Measurements from ENCODE around the gene NUP58. TPM values are rescaled to one million over a fixed set of nuclear protein-coding genes. Genes with fewer than 3 reads are reported as not detected.

Gene NUP58
- total and polyA plus RNA-seq, 4 donors: 6.5 to 43.3 (median 16.0) TPM

GRCh38 chr13:25302121-25302520 is 696 bp downstream of the NUP58 start:
- TF ChIP-seq FOXA2 (IDR thresholded peaks at IDR 0.05) (no peak), GABPA (IDR thresholded peaks at IDR 0.05 in 1 of 2, conservative IDR thresholded peaks at IDR 0.05 in 1 of 2) (no peak), TAF1 (conservative IDR thresholded peaks at IDR 0.05) (no peak), SP1 (IDR thresholded peaks at IDR 0.05) (no peak), RXRA (IDR thresholded peaks at IDR 0.05) (no peak), RAD21 (IDR thresholded peaks at IDR 0.05) (no peak), JUND (IDR thresholded peaks at IDR 0.05) (no peak), EGR1 (IDR thresholded peaks at IDR 0.05; ENCODE audit: low read depth in 2 of 2) (no peak), HNF4A (conservative IDR thresholded peaks at IDR 0.05) (no peak)
- TF ChIP-seq, protein P1, sequence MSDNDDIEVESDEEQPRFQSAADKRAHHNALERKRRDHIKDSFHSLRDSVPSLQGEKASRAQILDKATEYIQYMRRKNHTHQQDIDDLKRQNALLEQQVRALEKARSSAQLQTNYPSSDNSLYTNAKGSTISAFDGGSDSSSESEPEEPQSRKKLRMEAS (IDR thresholded peaks at IDR 0.05): no peak
- TF ChIP-seq, protein P2, sequence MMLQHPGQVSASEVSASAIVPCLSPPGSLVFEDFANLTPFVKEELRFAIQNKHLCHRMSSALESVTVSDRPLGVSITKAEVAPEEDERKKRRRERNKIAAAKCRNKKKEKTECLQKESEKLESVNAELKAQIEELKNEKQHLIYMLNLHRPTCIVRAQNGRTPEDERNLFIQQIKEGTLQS (IDR thresholded peaks at IDR 0.05): no peak
- TF ChIP-seq, protein P3, sequence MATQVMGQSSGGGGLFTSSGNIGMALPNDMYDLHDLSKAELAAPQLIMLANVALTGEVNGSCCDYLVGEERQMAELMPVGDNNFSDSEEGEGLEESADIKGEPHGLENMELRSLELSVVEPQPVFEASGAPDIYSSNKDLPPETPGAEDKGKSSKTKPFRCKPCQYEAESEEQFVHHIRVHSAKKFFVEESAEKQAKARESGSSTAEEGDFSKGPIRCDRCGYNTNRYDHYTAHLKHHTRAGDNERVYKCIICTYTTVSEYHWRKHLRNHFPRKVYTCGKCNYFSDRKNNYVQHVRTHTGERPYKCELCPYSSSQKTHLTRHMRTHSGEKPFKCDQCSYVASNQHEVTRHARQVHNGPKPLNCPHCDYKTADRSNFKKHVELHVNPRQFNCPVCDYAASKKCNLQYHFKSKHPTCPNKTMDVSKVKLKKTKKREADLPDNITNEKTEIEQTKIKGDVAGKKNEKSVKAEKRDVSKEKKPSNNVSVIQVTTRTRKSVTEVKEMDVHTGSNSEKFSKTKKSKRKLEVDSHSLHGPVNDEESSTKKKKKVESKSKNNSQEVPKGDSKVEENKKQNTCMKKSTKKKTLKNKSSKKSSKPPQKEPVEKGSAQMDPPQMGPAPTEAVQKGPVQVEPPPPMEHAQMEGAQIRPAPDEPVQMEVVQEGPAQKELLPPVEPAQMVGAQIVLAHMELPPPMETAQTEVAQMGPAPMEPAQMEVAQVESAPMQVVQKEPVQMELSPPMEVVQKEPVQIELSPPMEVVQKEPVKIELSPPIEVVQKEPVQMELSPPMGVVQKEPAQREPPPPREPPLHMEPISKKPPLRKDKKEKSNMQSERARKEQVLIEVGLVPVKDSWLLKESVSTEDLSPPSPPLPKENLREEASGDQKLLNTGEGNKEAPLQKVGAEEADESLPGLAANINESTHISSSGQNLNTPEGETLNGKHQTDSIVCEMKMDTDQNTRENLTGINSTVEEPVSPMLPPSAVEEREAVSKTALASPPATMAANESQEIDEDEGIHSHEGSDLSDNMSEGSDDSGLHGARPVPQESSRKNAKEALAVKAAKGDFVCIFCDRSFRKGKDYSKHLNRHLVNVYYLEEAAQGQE (IDR thresholded peaks at IDR 0.05): no peak
- TF ChIP-seq, protein P4, sequence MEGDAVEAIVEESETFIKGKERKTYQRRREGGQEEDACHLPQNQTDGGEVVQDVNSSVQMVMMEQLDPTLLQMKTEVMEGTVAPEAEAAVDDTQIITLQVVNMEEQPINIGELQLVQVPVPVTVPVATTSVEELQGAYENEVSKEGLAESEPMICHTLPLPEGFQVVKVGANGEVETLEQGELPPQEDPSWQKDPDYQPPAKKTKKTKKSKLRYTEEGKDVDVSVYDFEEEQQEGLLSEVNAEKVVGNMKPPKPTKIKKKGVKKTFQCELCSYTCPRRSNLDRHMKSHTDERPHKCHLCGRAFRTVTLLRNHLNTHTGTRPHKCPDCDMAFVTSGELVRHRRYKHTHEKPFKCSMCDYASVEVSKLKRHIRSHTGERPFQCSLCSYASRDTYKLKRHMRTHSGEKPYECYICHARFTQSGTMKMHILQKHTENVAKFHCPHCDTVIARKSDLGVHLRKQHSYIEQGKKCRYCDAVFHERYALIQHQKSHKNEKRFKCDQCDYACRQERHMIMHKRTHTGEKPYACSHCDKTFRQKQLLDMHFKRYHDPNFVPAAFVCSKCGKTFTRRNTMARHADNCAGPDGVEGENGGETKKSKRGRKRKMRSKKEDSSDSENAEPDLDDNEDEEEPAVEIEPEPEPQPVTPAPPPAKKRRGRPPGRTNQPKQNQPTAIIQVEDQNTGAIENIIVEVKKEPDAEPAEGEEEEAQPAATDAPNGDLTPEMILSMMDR (IDR thresholded peaks at IDR 0.05; ENCODE audit: low read depth, low read length, missing input control): no peak
- no peaks in the 10 kb centered on the region for H3K36me3 ChIP-seq (ENCODE audit: control insufficient read depth in 4 of 4, insufficient read depth in 3 of 4, low read depth in 1 of 4, low read length in 3 of 4)
- WGBS: 4% methylated on average over 7 of the region's 7 CpGs
- peak overlapping the region; percentile 99 for H3K27ac ChIP-seq (ENCODE audit: low read depth in 1 of 2, low read length in 2 of 2)
- peaks cover 6 to 40% (median 20%) of the 10 kb centered on the region in 4 donors for H3K4me1 ChIP-seq (ENCODE audit: control insufficient read depth in 4 of 4, insufficient read depth in 4 of 4, low read length in 3 of 4)
- DNase-seq (ENCODE audit: low spot score): no peak
- H3K4me3 ChIP-seq (ENCODE audit: low read depth in 1 of 3, low read length in 3 of 3): peak overlapping the region; percentile 73 to 99 (median 97)
- peak overlapping the region; percentile 66 to 98 for H3K9ac ChIP-seq (ENCODE audit: low read depth in 1 of 2, low read length in 2 of 2)
- no peaks in the 10 kb centered on the region for H3K27me3 ChIP-seq (ENCODE audit: control insufficient read depth in 4 of 4, insufficient read depth in 4 of 4, low read length in 3 of 4)
- peaks cover 0 to 2% (median 0%) of the 10 kb centered on the region in 4 donors for H3K9me3 ChIP-seq (ENCODE audit: control insufficient read depth in 4 of 4, low read length in 3 of 4)

DNA sequence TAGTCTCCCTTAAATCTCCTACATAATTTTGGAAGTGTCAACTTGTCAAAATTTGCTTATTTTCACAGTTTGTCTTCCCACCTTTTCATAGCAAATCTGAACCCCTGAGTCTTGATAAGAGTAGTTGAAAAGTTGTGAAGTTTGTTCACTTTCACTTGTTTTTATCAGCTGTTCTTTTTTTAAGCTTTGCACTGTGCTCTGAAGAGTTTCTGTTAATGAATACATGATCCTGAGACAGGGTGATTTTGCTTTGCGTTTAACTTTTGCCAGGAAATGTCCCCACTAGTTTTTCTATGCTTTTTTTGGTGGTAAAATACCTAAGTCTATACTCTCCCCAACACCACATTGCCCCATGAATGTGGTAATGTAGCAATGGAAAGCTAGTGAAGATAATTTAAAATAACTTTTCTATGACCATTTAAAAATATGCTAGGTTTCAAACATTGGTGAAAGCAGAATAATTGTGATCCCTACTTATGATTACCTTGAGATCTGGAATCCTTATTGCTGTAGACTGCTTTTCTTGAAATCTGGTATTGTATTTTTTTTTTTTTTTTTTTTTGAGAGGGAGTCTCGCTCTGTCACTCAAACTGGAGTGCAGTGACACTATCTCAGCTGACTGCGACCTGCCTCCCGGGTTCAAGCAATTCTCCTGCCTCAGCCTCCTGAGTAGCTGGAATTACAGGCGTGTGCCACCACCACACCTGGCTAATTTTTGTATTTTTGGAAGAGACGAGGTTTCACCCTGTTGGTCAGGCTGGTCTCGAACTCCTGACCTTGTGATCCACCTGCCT is 5.4 kb downstream of the NUP58 start:
- H3K9ac ChIP-seq (ENCODE audit: low read depth in 1 of 2, low read length in 2 of 2): peak overlapping the region in 1 of 2 donors; percentile 14
- H3K36me3 ChIP-seq (ENCODE audit: control insufficient read depth in 4 of 4, insufficient read depth in 3 of 4, low read depth in 1 of 4, low read length in 3 of 4): peaks cover 0 to 18% (median 13%) of the 10 kb centered on the region in 4 donors
- no peaks in the 10 kb centered on the region for H3K9me3 ChIP-seq (ENCODE audit: control insufficient read depth in 4 of 4, low read length in 3 of 4)
- no peak overlapping the region for H3K4me3 ChIP-seq (ENCODE audit: low read depth in 1 of 3, low read length in 3 of 3)
- DNase-seq (ENCODE audit: low spot score): no peak
- H3K27ac ChIP-seq (ENCODE audit: low read depth in 1 of 2, low read length in 2 of 2): peak overlapping the region in 1 of 2 donors; percentile 11
- no peak for TF ChIP-seq GABPA (IDR thresholded peaks at IDR 0.05 in 1 of 2, conservative IDR thresholded peaks at IDR 0.05 in 1 of 2)
- TF ChIP-seq, protein P4 (IDR thresholded peaks at IDR 0.05; ENCODE audit: low read depth, low read length, missing input control): no peak
- no peak for TF ChIP-seq YY1 (IDR thresholded peaks at IDR 0.05)
- TF ChIP-seq SP1 (IDR thresholded peaks at IDR 0.05): peak; percentile 19
- TF ChIP-seq RXRA (IDR thresholded peaks at IDR 0.05): no peak
- TF ChIP-seq HNF4G (IDR thresholded peaks at IDR 0.05): no peak
- WGBS: 80% methylated on average over 7 of the region's 7 CpGs
- no peaks in the 10 kb centered on the region for H3K27me3 ChIP-seq (ENCODE audit: control insufficient read depth in 4 of 4, insufficient read depth in 4 of 4, low read length in 3 of 4)
- peaks cover 5 to 34% (median 20%) of the 10 kb centered on the region in 4 donors for H3K4me1 ChIP-seq (ENCODE audit: control insufficient read depth in 4 of 4, insufficient read depth in 4 of 4, low read length in 3 of 4)
